ENCODE measurements around the gene EGLN2.
"Not testable (repeated sequence)": the region's sequence is repeated elsewhere in the genome, so short reads cannot be mapped to it uniquely, and the experiment has no call there.

EGLN2 gene

GRCh38 chr19:40776932-40777644, 21.9 kb upstream of the EGLN2 start:
- 20% methylated on average over 13 of the region's 13 CpGs for WGBS
- Histone ChIP-seq H3K9me3 (ENCODE audit: insufficient read depth, low read depth, low read length) (no peaks in the 10 kb centered on the region), H3K36me3 (ENCODE audit: insufficient read depth, low read length) (no peaks in the 10 kb centered on the region), H3K27me3 (ENCODE audit: insufficient read depth, low read length) (no peaks in the 10 kb centered on the region), H3K4me1 (ENCODE audit: insufficient read depth, low read length) (peaks cover 6% of the 10 kb centered on the region; the same call in 1 of the 2 replicates), H3K4me3 (ENCODE audit: low read length) (peak overlapping the region; percentile 79), H3K27ac (ENCODE audit: low read depth, low read length) (peak overlapping the region; percentile 100), H3K9ac (ENCODE audit: low read depth, low read length) (peak overlapping the region; percentile 94)

GRCh38 chr19:40777645-40777936, 21.4 kb upstream of the EGLN2 start:
- under 1% methylated on average over 10 of the region's 10 CpGs for WGBS
- H3K4me1 ChIP-seq (ENCODE audit: insufficient read depth, low read length): peaks cover 6% of the 10 kb centered on the region; the same call in 1 of the 2 replicates

GRCh38 chr19:40777937-40778705, 20.9 kb upstream of the EGLN2 start, which contains the start of gene RAB4B:
Gene RAB4B, plus strand, starts transcription at chr19:40778247. Its CDS starts 129 bp downstream, at chr19:40778376.
- Histone ChIP-seq H3K36me3 (ENCODE audit: insufficient read depth, low read length) (no peaks in the 10 kb centered on the region), H3K27me3 (ENCODE audit: insufficient read depth, low read length) (no peaks in the 10 kb centered on the region), H3K27ac (ENCODE audit: low read depth, low read length) (peak within 1 kb of the TSS; percentile 100), H3K4me3 (ENCODE audit: low read length) (peak within 1 kb of the TSS; percentile 79), H3K9me3 (ENCODE audit: insufficient read depth, low read depth, low read length) (no peaks in the 10 kb centered on the region), H3K4me1 (ENCODE audit: insufficient read depth, low read length) (peaks cover 6% of the 10 kb centered on the region; the same call in 1 of the 2 replicates), H3K9ac (ENCODE audit: low read depth, low read length) (peak within 1 kb of the TSS; percentile 94)
- under 1% methylated on average over 56 of the region's 56 CpGs for WGBS

More at GRCh38 chr19:40777645-40777936, 21.4 kb upstream of the EGLN2 start:
- Histone ChIP-seq H3K9ac (ENCODE audit: low read depth, low read length) (peak overlapping the region; percentile 94), H3K36me3 (ENCODE audit: insufficient read depth, low read length) (no peaks in the 10 kb centered on the region), H3K9me3 (ENCODE audit: insufficient read depth, low read depth, low read length) (no peaks in the 10 kb centered on the region), H3K4me3 (ENCODE audit: low read length) (peak overlapping the region; percentile 79), H3K27ac (ENCODE audit: low read depth, low read length) (peak overlapping the region; percentile 100), H3K27me3 (ENCODE audit: insufficient read depth, low read length) (no peaks in the 10 kb centered on the region)

GRCh38 chr19:40778706-40779284, 20.2 kb upstream of the EGLN2 start:
- WGBS: 3% methylated on average over 7 of the region's 7 CpGs
- Histone ChIP-seq H3K9me3 (ENCODE audit: insufficient read depth, low read depth, low read length) (no peaks in the 10 kb centered on the region), H3K27me3 (ENCODE audit: insufficient read depth, low read length) (no peaks in the 10 kb centered on the region), H3K4me1 (ENCODE audit: insufficient read depth, low read length) (peaks cover 6% of the 10 kb centered on the region; the same call in 1 of the 2 replicates), H3K9ac (ENCODE audit: low read depth, low read length) (peak overlapping the region; percentile 46; the same call in 1 of the 2 replicates), H3K36me3 (ENCODE audit: insufficient read depth, low read length) (no peaks in the 10 kb centered on the region), H3K27ac (ENCODE audit: low read depth, low read length) (peak overlapping the region; percentile 92), H3K4me3 (ENCODE audit: low read length) (peak overlapping the region; percentile 79)

GRCh38 chr19:40780582-40780981, 18.4 kb upstream of the EGLN2 start:
- H3K27me3 ChIP-seq (ENCODE audit: insufficient read depth, low read length): no peaks in the 10 kb centered on the region
- no peak overlapping the region for H3K27ac ChIP-seq (ENCODE audit: low read depth, low read length)
- no peak overlapping the region for H3K9ac ChIP-seq (ENCODE audit: low read depth, low read length)
- peaks cover 6% of the 10 kb centered on the region; the same call in 1 of the 2 replicates for H3K4me1 ChIP-seq (ENCODE audit: insufficient read depth, low read length)
- no peaks in the 10 kb centered on the region for H3K36me3 ChIP-seq (ENCODE audit: insufficient read depth, low read length)
- H3K9me3 ChIP-seq (ENCODE audit: insufficient read depth, low read depth, low read length): no peaks in the 10 kb centered on the region
- 93% methylated on average over 5 of the region's 5 CpGs for WGBS
- H3K4me3 ChIP-seq (ENCODE audit: low read length): no peak overlapping the region

GRCh38 chr19:40781140-40781539, 17.9 kb upstream of the EGLN2 start:
- no peaks in the 10 kb centered on the region for H3K27me3 ChIP-seq (ENCODE audit: insufficient read depth, low read length)
- no peaks in the 10 kb centered on the region for H3K36me3 ChIP-seq (ENCODE audit: insufficient read depth, low read length)
- no peak overlapping the region for H3K27ac ChIP-seq (ENCODE audit: low read depth, low read length)
- WGBS: 93% methylated on average over 5 of the region's 7 CpGs
- no peaks in the 10 kb centered on the region for H3K9me3 ChIP-seq (ENCODE audit: insufficient read depth, low read depth, low read length)
- peaks cover 6% of the 10 kb centered on the region; the same call in 1 of the 2 replicates for H3K4me1 ChIP-seq (ENCODE audit: insufficient read depth, low read length)
- H3K4me3 ChIP-seq (ENCODE audit: low read length): no peak overlapping the region
- no peak overlapping the region for H3K9ac ChIP-seq (ENCODE audit: low read depth, low read length)

GRCh38 chr19:40783711-40784110, 15.3 kb upstream of the EGLN2 start:
- Histone ChIP-seq H3K27ac (ENCODE audit: low read depth, low read length) (no peak overlapping the region), H3K4me1 (ENCODE audit: insufficient read depth, low read length) (peaks cover 3% of the 10 kb centered on the region; the same call in 1 of the 2 replicates), H3K4me3 (ENCODE audit: low read length) (no peak overlapping the region), H3K27me3 (ENCODE audit: insufficient read depth, low read length) (no peaks in the 10 kb centered on the region), H3K9ac (ENCODE audit: low read depth, low read length) (no peak overlapping the region), H3K9me3 (ENCODE audit: insufficient read depth, low read depth, low read length) (no peaks in the 10 kb centered on the region), H3K36me3 (ENCODE audit: insufficient read depth, low read length) (no peaks in the 10 kb centered on the region)
- WGBS: 96% methylated on average over 12 of the region's 14 CpGs

- H3K4me1 ChIP-seq (ENCODE audit: insufficient read depth, low read length); H3K27me3 ChIP-seq (ENCODE audit: insufficient read depth, low read length); H3K9me3 ChIP-seq (ENCODE audit: insufficient read depth, low read depth, low read length); H3K27ac ChIP-seq (ENCODE audit: low read depth, low read length); H3K4me3 ChIP-seq (ENCODE audit: low read length); H3K9ac ChIP-seq (ENCODE audit: low read depth, low read length); H3K36me3 ChIP-seq (ENCODE audit: insufficient read depth, low read length): not testable (repeated sequence)
- 89% methylated on average over 2 of the region's 2 CpGs for WGBS
Measured at GRCh38 chr19:40784146-40784545, 14.8 kb upstream of the EGLN2 start.

GRCh38 chr19:40785526-40785925, 13.5 kb upstream of the EGLN2 start:
- Histone ChIP-seq H3K27me3 (ENCODE audit: insufficient read depth, low read length) (no peaks in the 10 kb centered on the region), H3K27ac (ENCODE audit: low read depth, low read length) (no peak overlapping the region), H3K9me3 (ENCODE audit: insufficient read depth, low read depth, low read length) (no peaks in the 10 kb centered on the region), H3K36me3 (ENCODE audit: insufficient read depth, low read length) (no peaks in the 10 kb centered on the region), H3K4me3 (ENCODE audit: low read length) (no peak overlapping the region), H3K4me1 (ENCODE audit: insufficient read depth, low read length) (no peaks in the 10 kb centered on the region), H3K9ac (ENCODE audit: low read depth, low read length) (no peak overlapping the region)
- 94% methylated on average over 1 of the region's 1 CpG for WGBS

- no peaks in the 10 kb centered on the region for H3K9me3 ChIP-seq (ENCODE audit: insufficient read depth, low read depth, low read length)
- no peaks in the 10 kb centered on the region for H3K27me3 ChIP-seq (ENCODE audit: insufficient read depth, low read length)
- H3K4me1 ChIP-seq (ENCODE audit: insufficient read depth, low read length): no peaks in the 10 kb centered on the region
- no peak overlapping the region for H3K27ac ChIP-seq (ENCODE audit: low read depth, low read length)
- H3K4me3 ChIP-seq (ENCODE audit: low read length): no peak overlapping the region
- no peaks in the 10 kb centered on the region for H3K36me3 ChIP-seq (ENCODE audit: insufficient read depth, low read length)
- 92% methylated on average over 25 of the region's 25 CpGs for WGBS
- H3K9ac ChIP-seq (ENCODE audit: low read depth, low read length): no peak overlapping the region
Measured at GRCh38 chr19:40786060-40787037, 12.6 kb upstream of the EGLN2 start.
